Measurements from ENCODE around the gene MAK.

The MAK gene

GRCh38 chr6:10722820-10723566, 115.3 kb downstream of the MAK start, which contains the start of gene TMEM14C:
TMEM14C (plus strand) TSS chr6:10723070; CDS start chr6:10724614, 1,544 bp downstream.
- peak; percentile 97 for DNase-seq (ENCODE audit: low spot score)

DNA sequence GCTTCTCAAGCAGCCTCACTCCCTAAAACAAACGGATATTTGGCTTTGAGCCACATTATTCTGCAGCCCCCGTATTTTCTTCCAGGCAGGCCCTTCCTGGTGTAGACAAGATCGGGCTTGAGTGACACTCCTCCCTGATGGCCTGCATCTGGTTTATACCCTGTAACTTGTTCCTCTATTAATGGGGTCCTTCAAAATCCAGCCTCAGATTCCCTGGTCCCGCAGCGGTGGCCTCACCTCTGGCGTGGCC, 115.8 kb downstream of the MAK start:
- no peak for DNase-seq (ENCODE audit: low spot score)

DNA sequence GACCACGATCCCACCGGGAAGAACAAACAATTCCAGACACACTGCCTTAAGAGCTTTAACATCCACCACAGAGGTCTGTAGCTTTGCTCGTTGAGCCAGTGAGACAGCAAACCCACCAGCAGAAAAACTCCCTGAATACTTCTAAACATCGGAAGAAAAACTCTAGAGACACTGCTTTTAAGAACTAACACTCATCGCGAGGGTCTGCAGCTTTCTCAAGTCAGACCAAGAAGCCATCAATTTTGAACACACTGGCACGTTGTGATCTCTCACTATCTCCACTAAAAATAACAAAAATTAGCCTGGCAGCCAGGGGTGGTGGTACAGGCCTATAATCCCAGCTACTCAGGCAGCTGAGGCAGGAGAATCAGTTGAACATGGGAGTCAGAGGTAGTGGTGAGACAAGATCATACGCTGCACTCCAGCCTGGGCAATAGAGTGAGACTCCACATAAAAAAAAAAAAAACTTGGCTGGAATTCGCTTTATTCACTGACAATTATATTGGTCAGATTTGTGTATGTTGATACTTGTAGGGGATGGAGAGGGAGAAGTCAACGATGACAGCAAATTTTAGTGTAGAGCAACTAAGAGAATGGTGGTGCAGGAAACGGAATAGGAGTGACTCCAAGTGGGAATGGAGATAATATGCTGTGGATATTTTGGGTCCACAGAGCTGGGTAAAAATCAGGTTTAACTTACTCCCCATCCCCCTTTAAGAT, 116.3 kb downstream of the MAK start:
- DNase-seq (ENCODE audit: low spot score) = no peak

DNA sequence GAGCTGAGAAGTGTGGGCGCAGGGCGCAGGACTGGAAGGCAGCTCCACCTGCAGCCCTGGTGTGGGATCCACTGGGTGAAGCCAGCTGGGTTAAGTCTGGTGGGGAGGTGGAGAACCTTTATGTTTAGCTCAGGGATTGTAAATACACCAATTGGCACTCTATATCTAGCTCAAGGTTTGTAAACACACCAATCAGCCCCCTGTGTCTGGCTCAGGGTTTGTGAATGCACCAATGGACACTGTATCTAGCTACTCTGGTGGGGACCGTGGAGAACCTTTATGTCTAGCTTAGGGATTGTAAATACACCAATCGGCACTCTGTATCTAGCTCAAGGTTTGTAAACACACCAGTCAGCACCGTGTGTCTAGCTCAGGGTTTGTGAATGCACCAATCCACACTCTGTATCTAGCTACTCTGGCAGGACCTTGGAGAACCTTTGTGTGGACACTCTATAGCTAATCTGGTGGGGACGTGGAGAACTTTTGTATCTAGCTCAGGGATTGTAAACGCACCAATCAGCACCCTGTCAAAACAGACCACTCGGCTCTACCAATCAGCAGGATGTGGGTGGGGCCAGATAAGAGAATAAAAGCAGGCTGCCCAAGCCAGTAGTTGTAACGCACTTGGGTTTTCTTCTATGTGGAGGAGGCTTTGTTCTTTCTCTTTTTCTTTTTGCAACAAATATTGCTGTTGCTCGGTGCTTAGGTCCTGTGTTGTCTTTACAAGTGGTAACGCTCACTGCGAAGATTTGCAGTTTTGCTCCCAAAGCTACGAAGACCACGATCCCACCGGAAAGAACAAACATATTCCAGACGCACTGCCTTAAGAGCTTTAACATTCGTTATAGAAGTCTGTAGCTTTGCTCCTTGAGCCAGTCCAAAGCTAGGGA, 117.1 kb downstream of the MAK start:
- peak; percentile 42 for DNase-seq (ENCODE audit: low spot score)

GRCh38 chr6:10720265-10720959, 117.9 kb downstream of the MAK start:
- no peak for DNase-seq (ENCODE audit: low spot score)

DNA sequence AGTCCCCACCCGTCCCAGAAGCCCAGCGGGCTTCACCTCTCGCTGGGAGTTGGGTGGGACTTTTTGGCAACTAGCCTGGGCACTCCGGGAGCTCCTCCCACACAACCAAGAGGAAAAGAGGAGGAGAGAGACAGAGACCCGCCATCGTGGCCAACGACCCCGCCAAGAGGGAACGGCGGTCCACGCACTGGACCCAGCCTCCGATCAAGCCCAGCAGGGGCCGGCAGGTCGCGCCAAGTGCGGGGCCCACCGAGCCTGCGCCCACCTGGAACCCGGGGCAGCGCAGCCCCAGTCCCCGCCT, 118.4 kb downstream of the MAK start:
- peak; percentile 69 for DNase-seq (ENCODE audit: low spot score)

DNA sequence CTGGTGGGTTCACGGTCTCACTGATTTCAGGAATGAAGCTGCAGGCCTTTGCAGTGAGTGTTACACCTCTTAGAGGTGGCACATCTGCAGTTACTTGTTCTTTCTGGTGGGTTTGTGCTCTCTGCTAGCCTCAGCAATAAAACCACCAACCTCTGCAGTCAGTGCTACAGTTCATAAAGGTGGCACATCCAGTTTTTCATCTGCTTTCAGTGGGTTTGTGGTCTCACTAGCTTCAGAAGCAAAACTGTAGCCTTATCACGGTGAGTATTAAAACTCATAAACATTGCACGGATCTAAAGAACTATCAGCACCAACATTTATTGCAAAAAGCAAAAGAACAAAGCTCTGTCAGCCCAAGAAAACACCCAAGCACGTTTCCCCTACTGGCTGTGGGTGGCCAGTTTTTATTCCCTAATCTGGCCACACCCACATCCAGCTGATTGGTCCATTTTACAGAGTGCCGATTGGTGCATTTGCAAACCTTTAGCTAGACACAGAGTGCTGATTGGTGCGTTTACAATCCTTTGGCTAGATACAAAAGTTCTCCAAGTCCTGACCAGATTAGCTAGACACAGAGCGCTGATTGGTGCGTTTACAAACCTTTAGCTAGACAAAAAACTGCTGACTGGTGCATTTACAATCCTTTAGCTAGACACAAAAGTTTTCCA, 118.9 kb downstream of the MAK start:
- no peak for DNase-seq (ENCODE audit: low spot score)

DNA sequence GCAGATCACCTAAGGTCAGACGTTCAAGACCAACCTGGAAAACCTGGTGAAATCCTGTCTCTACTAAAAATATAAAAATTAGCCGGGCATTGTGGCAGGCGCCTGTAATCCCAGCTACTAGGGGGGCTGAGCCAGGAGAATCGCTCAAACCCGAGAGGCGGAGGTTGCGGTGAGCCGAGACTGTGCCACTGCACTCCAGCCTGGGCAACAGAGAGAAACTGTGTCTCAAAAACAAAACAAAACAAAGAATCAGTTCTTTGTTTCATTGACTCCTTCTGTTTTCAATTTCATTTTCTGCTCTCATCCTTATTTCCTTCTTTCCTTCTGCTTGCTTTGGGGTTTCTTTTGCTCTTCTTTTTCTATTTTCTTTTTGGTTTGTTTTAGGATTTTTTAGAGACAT, 124.4 kb downstream of the MAK start:
- no peak for DNase-seq (ENCODE audit: low spot score)

All from LoVo (cell line).